PFSK-1 (cell line): ENCODE results near the gene SLC25A15.

Source experiments
- FOXP2 ChIP-seq: optimal IDR thresholded peaks from 2 replicates; pipeline ENCODE3; 2011; ENCODE audit warnings: borderline replicate concordance, control low read depth, inconsistent platforms; ENCODE audit not compliant: insufficient read depth; ENCODE audit errors: extremely low read length, extremely low read depth
- POLR2AphosphoS5 ChIP-seq: IDR thresholded peaks from 2 replicates; pipeline ENCODE4 v1.6.1; 2012; ENCODE audit warnings: low read depth, mild to moderate bottlenecking, control low read depth, low read length, moderate library complexity
- REST ChIP-seq, 2 experiments: IDR thresholded peaks; 2 replicates each; pipeline versions ENCODE4 v1.6.1 to v1.8.0; 2011 to 2012; ENCODE audit warnings: low read depth in 2 of 2, low read length in 2 of 2, control low read depth in 1 of 2, inconsistent platforms in 1 of 2, mild to moderate bottlenecking in 1 of 2, moderate library complexity in 1 of 2; ENCODE audit not compliant: insufficient read depth in 1 of 2
- SIN3A ChIP-seq: IDR thresholded peaks from 2 replicates; pipeline ENCODE4 v1.6.1; 2012; ENCODE audit warnings: mild to moderate bottlenecking, low read length, moderate library complexity, borderline replicate concordance; ENCODE audit not compliant: insufficient read depth
- TAF1 ChIP-seq: IDR thresholded peaks from 2 replicates; pipeline ENCODE4 v1.6.1; 2012; ENCODE audit warnings: low read length, control low read depth, borderline replicate concordance; ENCODE audit not compliant: insufficient read depth

Gene SLC25A15

GRCh38 chr13:40777809-40778175 lies 11.6 kb upstream of the SLC25A15 start:
- TF ChIP-seq SIN3A (no peak), FOXP2 (no peak), REST (IDR thresholded peaks at IDR 0.05; ENCODE audit: insufficient read depth in 1 of 2, low read depth in 2 of 2, low read length in 2 of 2) (no peak), POLR2AphosphoS5 (no peak), TAF1 (no peak)

- no peak for TF ChIP-seq REST (IDR thresholded peaks at IDR 0.05; ENCODE audit: insufficient read depth in 1 of 2, low read depth in 2 of 2, low read length in 2 of 2)
These were observed 10.4 kb upstream of the SLC25A15 start for GRCh38 chr13:40779049-40779448.

GRCh38 chr13:40779796-40780285 lies 9.6 kb upstream of the SLC25A15 start:
- TF ChIP-seq SIN3A, result no peak
- TF ChIP-seq POLR2AphosphoS5, result no peak
- TF ChIP-seq REST (IDR thresholded peaks at IDR 0.05; ENCODE audit: insufficient read depth in 1 of 2, low read depth in 2 of 2, low read length in 2 of 2), result no peak
- TF ChIP-seq TAF1, result no peak
- TF ChIP-seq FOXP2, result no peak

- TF ChIP-seq SIN3A (no peak), FOXP2 (no peak), POLR2AphosphoS5 (no peak), REST (IDR thresholded peaks at IDR 0.05; ENCODE audit: insufficient read depth in 1 of 2, low read depth in 2 of 2, low read length in 2 of 2) (no peak), TAF1 (no peak)
These were observed 8.5 kb upstream of the SLC25A15 start for GRCh38 chr13:40780822-40781401.

- TF ChIP-seq POLR2AphosphoS5 (no peak), REST (IDR thresholded peaks at IDR 0.05; ENCODE audit: insufficient read depth in 1 of 2, low read depth in 2 of 2, low read length in 2 of 2) (no peak), SIN3A (no peak), FOXP2 (no peak), TAF1 (no peak)
These were observed 7.7 kb upstream of the SLC25A15 start for GRCh38 chr13:40781717-40782116.
